Activated CD8-positive, alpha-beta T cell treated with anti-CD3 and anti-CD28 coated beads, Interleukin-2, amount 10 ng/mL, durations not matched to agents 7 days and 5 days (primary cell): ENCODE results near the gene GPR78. TPM values are rescaled to one million over a fixed set of nuclear protein-coding genes. Genes with fewer than 3 reads are reported as not detected.

Experiments
- ATAC-seq: fragments of 150-1000 bp; cut with Tn5 transposase; one replicate; pipeline ENCODE4 v1.10.0; 2021; ENCODE audit warnings: moderate library complexity
- CTCF ChIA-PET: fragments of 350-600 bp; sonication (Branson Sonifier 250); formaldehyde crosslinking; loops from one replicate; lab custom pipeline; 2021; ENCODE audit warnings: antibody characterized with exemption; lab: Charles Lee
- POLR2A ChIA-PET: fragments of 350-600 bp; sonication (Branson Sonifier 250); formaldehyde crosslinking; loops from one replicate; lab custom pipeline; 2021; ENCODE audit warnings: antibody characterized with exemption; lab: Charles Lee
- DNase-seq: peaks from one replicate; pipeline ENCODE4 v3.0.0-alpha.2; 2020
- H3K27ac Mint-ChIP-seq: one replicate; pipeline ENCODE4 v1.8.0; 2021; ENCODE audit warnings: mild to moderate bottlenecking, mixed read lengths
- H3K27me3 Mint-ChIP-seq: one replicate; pipeline ENCODE4 v1.8.0; 2021; ENCODE audit warnings: low read depth, mixed read lengths
- H3K36me3 Mint-ChIP-seq: one replicate; pipeline ENCODE4 v1.8.0; 2021; ENCODE audit warnings: low read depth, mixed read lengths
- H3K4me1 Mint-ChIP-seq: one replicate; pipeline ENCODE4 v1.8.0; 2021; ENCODE audit warnings: low read depth, mixed read lengths
- H3K4me3 Mint-ChIP-seq: one replicate; pipeline ENCODE4 v1.8.0; 2021; ENCODE audit warnings: mild to moderate bottlenecking, mixed read lengths
- H3K9me3 Mint-ChIP-seq: one replicate; pipeline ENCODE4 v1.8.0; 2022; ENCODE audit warnings: mixed read lengths; ENCODE audit not compliant: insufficient read depth
- total RNA-seq, 2 experiments: library from RNA; stranded (reverse); gene quantifications; one replicate each; pipeline ENCODE4 v1.2.3, GENCODE V29; 2021

Gene GPR78
- total RNA-seq, 2 experiments from 2014 or later = not detected

DNA sequence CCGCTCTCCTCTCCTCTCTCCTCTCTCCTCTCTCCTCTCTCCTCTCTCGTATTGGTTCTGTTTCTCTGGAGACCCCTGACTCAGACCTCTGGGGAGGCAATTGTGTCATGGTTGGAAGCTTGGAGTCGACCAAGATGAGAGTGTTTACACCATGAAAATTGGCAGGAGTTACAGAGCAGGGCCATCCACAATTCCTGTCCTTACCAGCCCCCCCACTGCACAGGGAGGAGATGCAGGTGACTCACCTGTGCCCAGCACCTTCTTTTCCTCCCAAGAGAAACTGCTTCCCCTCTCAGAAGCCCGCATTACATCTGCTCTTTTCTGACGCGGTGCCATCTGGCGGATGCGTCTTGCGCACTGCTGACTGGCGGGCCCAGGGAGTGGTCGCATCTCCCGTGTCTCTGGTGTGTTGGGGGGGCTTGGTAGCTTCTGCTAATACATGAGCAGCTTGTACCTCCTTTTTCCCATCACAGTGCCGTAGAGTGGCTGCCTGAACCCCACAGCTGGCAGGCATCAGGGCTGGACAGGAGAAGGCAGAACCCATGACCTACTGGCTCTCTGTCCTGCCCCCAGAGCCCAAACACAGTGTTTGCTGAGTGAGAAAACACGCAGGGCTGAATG, 31.4 kb upstream of the GPR78 start:
- ATAC-seq = no peak
- H3K36me3 Mint-ChIP-seq = no peaks in the 10 kb centered on the region
- CTCF ChIA-PET = no interaction called here

DNA sequence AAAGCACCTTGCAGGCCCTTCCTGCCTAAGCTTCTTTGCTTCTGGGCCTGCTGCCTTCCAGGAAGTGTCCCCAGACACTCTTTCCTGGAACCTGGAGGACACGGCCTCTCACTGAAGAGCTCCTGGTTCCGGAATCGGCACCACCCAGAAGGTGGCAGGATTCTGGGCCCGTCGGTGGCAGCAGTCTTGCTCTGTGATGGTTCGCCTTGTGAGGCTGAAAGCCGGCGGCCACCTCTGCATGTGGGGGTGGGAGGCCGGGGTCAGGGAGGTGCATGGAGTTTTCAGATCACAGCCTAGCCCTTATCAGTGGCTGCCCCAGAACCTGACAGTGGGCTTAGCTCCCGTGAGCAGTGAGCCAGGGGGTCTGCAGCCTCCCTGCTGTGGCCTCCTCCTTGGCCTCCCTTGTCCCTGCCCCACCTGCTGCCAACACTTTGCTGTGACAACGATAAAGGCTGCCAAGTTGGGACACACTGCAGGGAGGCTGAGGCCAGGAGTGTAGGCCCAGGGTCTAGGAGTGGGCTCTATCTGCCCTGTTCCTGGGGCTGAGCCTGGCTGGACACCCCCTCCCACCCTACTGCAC, 30.8 kb upstream of the GPR78 start:
- Mint-ChIP-seq H3K4me1 (no peaks in the 10 kb centered on the region), H3K4me3 (no peak overlapping the region), H3K9me3 (no peaks in the 10 kb centered on the region), H3K36me3 (no peaks in the 10 kb centered on the region), H3K27ac (no peak overlapping the region), H3K27me3 (no peaks in the 10 kb centered on the region)
- no peak for ATAC-seq
- DNase-seq = no peak
- ChIA-PET CTCF (no interaction called here), POLR2A (interaction anchor here (0.6 kb wide), 1 partner anchor 26 kb away, joined by 3 read pairs; no protein-coding TSS in a partner anchor)

More for the DNA sequence above, 31.4 kb upstream of the GPR78 start:
- Mint-ChIP-seq H3K4me3 (no peak overlapping the region), H3K4me1 (no peaks in the 10 kb centered on the region), H3K27me3 (no peaks in the 10 kb centered on the region), H3K9me3 (no peaks in the 10 kb centered on the region), H3K27ac (no peak overlapping the region)
- DNase-seq = no peak
- POLR2A ChIA-PET = no interaction called here

GRCh38 chr4:8550691-8551090, 29.5 kb upstream of the GPR78 start:
- H3K27ac Mint-ChIP-seq = no peak overlapping the region
- H3K4me1 Mint-ChIP-seq = no peaks in the 10 kb centered on the region
- H3K27me3 Mint-ChIP-seq = no peaks in the 10 kb centered on the region
- no peaks in the 10 kb centered on the region for H3K9me3 Mint-ChIP-seq
- no peak overlapping the region for H3K4me3 Mint-ChIP-seq
- DNase-seq (no peak), ATAC-seq (no peak)
- POLR2A ChIA-PET = no interaction called here
- H3K36me3 Mint-ChIP-seq = no peaks in the 10 kb centered on the region
- CTCF ChIA-PET = no interaction called here

DNA sequence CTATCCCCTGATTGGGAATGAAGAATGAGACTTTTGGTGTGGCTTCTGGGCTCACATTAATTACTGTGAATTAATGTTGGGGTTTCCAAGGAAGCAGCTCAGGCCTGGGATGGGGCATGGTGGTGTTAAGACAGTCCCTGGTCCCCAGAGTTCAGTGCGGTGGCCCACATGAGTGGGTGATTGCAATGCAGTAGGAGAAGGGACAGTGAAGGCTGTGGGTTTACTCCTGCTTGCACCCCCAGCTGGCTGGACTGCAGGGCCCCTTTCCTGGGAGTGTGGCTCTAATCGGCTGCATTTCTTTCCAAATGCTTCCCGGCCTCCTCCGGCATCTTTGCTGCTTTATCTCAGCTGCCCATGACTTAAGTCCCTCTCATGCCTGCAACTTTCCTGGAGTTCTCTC, 28.2 kb upstream of the GPR78 start:
- Mint-ChIP-seq H3K27me3 (no peaks in the 10 kb centered on the region), H3K4me3 (no peak overlapping the region), H3K4me1 (no peaks in the 10 kb centered on the region), H3K27ac (no peak overlapping the region), H3K36me3 (no peaks in the 10 kb centered on the region), H3K9me3 (no peaks in the 10 kb centered on the region)
- DNase-seq (no peak), ATAC-seq (no peak)
- POLR2A ChIA-PET = no interaction called here
- CTCF ChIA-PET = no interaction called here

DNA sequence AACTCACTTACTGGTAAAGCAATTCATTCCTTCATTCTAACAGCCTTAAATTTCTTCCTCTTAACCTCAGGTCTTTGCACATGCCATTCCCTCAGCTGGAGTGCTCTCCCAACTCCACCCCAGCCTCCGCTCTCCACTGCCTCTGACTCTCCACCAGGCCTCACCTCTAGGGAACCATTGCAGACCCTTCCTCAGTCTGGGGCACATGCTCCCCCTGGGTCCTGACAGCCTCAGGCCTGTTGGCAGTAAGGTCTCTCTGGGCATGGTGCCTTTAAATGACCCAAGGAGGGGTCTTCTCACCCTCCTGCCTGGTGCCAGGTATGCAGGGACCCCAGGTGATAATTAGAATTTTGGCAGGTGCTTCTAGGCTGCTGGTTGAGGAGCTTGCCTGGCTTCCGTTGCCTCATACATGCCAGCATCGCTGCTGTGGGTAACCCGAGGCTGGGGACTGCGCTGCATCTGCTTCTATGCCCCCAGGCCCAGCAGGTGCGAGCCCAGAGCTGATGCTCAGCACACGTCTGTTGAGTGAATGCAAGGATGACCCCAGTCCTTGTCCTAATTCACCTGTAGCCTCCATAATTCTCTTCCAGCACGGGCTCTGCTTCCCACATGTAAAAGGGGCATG, 27.5 kb upstream of the GPR78 start:
- no peaks in the 10 kb centered on the region for H3K27me3 Mint-ChIP-seq
- no peak for ATAC-seq
- CTCF ChIA-PET = no interaction called here
- POLR2A ChIA-PET = no interaction called here
- H3K9me3 Mint-ChIP-seq = no peaks in the 10 kb centered on the region
- no peak for DNase-seq
- H3K36me3 Mint-ChIP-seq = no peaks in the 10 kb centered on the region
- no peaks in the 10 kb centered on the region for H3K4me1 Mint-ChIP-seq
- no peak overlapping the region for H3K4me3 Mint-ChIP-seq
- H3K27ac Mint-ChIP-seq = no peak overlapping the region

DNA sequence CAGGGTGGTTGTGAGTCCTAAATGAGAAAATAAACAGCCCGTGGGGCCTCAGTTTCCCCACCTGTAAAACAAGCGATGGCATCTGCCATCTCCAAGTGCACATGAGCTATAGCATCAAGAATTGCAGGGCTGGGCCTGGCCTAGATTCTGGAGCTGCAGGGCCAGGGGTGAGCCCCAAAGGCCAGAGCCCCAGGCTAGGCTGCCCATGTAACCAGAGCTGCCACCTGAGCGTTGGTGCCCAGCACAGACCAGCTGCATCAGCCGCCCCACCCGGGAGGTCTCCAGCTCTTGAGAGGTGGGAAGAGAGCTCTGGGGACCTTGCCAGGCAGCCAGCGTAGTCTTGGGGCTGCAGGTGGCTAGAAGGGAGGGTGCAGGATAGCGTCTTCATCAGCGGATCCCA, 27.0 kb upstream of the GPR78 start:
- POLR2A ChIA-PET = no interaction called here

DNA sequence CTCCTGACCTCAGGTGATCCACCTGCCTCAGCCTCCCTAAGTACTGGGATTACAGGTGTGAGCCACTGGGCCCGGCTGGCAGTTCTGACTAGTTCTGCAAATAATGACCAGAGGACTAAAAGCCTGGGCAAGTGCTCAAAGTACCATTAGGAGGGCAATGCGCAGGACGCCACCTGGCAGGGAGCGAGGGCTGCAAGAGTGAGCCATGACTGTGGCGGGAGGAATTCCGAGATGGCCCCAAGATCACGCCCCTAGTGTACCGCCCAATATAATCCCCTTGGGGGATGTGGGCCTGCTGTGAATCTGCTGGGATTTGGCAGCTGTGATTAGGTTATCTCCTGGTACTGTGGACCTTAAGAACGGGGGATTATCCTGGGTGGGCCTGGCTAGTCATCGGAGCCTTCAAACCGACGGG, 26.2 kb upstream of the GPR78 start:
- H3K4me3 Mint-ChIP-seq = no peak overlapping the region
- ATAC-seq (no peak), DNase-seq (no peak)
- ChIA-PET POLR2A (no interaction called here), CTCF (no interaction called here)
- H3K27ac Mint-ChIP-seq = no peak overlapping the region
- no peaks in the 10 kb centered on the region for H3K4me1 Mint-ChIP-seq
- no peaks in the 10 kb centered on the region for H3K9me3 Mint-ChIP-seq
- H3K27me3 Mint-ChIP-seq = no peaks in the 10 kb centered on the region
- no peaks in the 10 kb centered on the region for H3K36me3 Mint-ChIP-seq

More for the DNA sequence above, 27.0 kb upstream of the GPR78 start:
- H3K27me3 Mint-ChIP-seq = no peaks in the 10 kb centered on the region
- DNase-seq = no peak
- H3K4me3 Mint-ChIP-seq = no peak overlapping the region
- ATAC-seq = no peak
- CTCF ChIA-PET = no interaction called here
- no peaks in the 10 kb centered on the region for H3K4me1 Mint-ChIP-seq
- no peak overlapping the region for H3K27ac Mint-ChIP-seq
- H3K36me3 Mint-ChIP-seq = no peaks in the 10 kb centered on the region
- H3K9me3 Mint-ChIP-seq = no peaks in the 10 kb centered on the region

DNA sequence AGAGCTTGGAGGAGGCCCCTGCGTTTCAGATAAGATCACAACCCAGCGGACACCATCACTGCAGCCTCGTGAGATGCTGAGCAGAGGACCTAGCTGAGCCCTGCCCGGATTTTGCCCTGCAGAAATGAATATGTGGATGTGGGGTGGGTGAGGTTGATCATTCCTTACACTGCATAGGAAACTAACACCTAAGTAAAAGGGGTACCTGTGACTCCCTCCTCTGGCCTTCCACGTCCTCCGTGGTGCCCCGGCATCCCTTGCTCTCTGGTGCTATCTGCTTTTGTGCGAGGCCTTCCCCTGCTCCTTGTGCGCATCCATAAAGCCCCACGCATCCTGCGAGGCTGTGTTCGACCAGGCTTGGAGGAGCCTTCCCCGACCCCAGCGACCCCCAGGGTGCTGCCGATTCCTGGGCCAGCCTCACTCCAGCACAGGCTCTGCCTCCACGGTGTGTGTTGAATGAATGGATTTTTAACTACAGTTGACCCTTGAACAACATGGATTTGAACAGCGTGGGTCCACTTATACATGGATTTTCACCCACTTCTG, 25.6 kb upstream of the GPR78 start:
- Mint-ChIP-seq H3K4me1 (no peaks in the 10 kb centered on the region), H3K36me3 (no peaks in the 10 kb centered on the region), H3K27me3 (no peaks in the 10 kb centered on the region), H3K27ac (no peak overlapping the region), H3K9me3 (no peaks in the 10 kb centered on the region), H3K4me3 (no peak overlapping the region)
- DNase-seq = no peak
- ChIA-PET CTCF (no interaction called here), POLR2A (no interaction called here)
- no peak for ATAC-seq

DNA sequence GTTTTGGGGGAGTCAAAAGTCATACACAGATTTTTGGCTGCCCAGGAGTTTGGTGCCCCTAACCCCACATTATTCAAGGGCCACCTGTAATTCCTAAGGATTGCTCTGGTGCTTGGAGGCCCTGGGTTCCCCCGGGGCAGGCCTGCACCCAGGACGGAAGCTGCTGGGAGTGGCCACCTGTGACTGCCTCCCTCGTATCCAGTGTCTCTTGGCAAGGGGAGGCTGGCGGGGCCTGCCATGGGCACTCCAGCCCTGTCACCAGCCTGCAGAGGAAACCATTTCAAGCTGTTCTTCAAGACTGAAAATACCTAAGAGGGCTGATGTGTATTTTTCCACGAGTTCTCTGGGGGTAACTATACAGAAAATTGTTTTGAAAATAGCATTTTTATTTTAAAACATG, 24.5 kb upstream of the GPR78 start:
- no peaks in the 10 kb centered on the region for H3K9me3 Mint-ChIP-seq
- no peaks in the 10 kb centered on the region for H3K36me3 Mint-ChIP-seq
- no peaks in the 10 kb centered on the region for H3K27me3 Mint-ChIP-seq
- no peak overlapping the region for H3K4me3 Mint-ChIP-seq
- no peak for DNase-seq
- CTCF ChIA-PET = no interaction called here
- H3K4me1 Mint-ChIP-seq = no peaks in the 10 kb centered on the region
- H3K27ac Mint-ChIP-seq = no peak overlapping the region
- POLR2A ChIA-PET = no interaction called here
- ATAC-seq = no peak

GRCh38 chr4:8556341-8557150, 23.6 kb upstream of the GPR78 start:
- peaks cover 1% of the 10 kb centered on the region for H3K27me3 Mint-ChIP-seq
- H3K36me3 Mint-ChIP-seq = no peaks in the 10 kb centered on the region
- no peak for ATAC-seq
- H3K4me3 Mint-ChIP-seq = no peak overlapping the region
- H3K9me3 Mint-ChIP-seq = no peaks in the 10 kb centered on the region
- no peak overlapping the region for H3K27ac Mint-ChIP-seq
- H3K4me1 Mint-ChIP-seq = no peaks in the 10 kb centered on the region
- ChIA-PET POLR2A (no interaction called here), CTCF (no interaction called here)
- DNase-seq = no peak

DNA sequence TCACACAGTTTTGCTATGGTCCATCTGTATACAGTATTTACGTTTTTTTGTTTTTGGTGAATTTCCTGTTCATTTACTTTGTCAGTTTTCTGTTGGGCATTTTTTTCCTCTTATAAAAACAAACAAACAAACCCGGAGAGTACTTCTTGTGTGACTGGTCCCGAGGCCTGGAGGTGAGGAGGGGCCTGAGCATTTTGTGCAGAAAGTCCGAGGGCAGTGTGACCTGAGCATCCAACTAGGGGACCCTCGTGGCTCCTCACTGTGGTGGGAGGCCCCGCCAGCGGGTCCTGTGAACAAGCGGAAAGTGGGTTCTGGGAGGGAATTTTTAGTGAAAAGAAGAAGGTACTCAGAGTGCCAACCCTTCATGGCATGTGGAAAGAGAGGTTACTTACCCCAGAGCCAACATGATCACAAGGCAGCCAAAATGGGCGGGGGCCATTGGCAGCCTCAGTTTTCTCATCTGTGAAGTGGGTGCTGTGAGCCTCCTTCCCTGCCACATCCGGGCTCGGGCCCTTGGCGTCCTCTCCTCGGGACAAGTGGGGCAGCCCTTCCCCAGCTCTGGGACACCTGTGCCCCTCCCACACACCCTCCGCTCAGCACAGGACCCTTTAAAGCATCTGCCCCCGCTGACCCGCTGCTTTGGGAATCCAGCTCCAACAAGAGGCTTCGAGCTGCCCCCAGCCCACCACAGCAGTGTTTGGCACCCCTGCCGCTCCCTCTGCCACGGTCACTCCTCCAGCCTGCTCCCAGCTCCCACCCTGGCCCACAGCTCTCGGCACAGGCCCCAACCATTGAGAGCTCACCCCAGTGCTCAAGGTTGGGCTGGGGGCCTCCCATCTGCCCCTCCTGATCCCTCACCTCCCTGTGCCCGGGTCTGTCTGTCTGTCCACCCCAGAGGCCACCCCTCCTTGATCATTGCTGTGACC, 22.8 kb upstream of the GPR78 start:
- ChIA-PET CTCF (no interaction called here), POLR2A (no interaction called here)

More for the DNA sequence above, 22.8 kb upstream of the GPR78 start:
- H3K9me3 Mint-ChIP-seq = no peaks in the 10 kb centered on the region
- DNase-seq = no peak
- ATAC-seq = no peak
- H3K27me3 Mint-ChIP-seq = peaks cover 4% of the 10 kb centered on the region
- H3K4me3 Mint-ChIP-seq = no peak overlapping the region
- H3K27ac Mint-ChIP-seq = no peak overlapping the region
- no peaks in the 10 kb centered on the region for H3K4me1 Mint-ChIP-seq
- no peaks in the 10 kb centered on the region for H3K36me3 Mint-ChIP-seq
